Loucy (cell line): ENCODE data around the gene BMERB1.
"Not testable (repeated sequence)": the region's sequence is repeated elsewhere in the genome, so short reads cannot be mapped to it uniquely, and the experiment has no call there.

ENCODE experiments used
- H2AFZ ChIP-seq: fragments of 200-600 bp; sonication (generic); 2 replicates; pipeline ENCODE4 v1.6.0; 2016; ENCODE audit warnings: antibody characterized with exemption, mild to moderate bottlenecking, low read length, moderate library complexity
- H3F3A ChIP-seq: fragments of 200-600 bp; 2 replicates; pipeline ENCODE4 v1.6.0; 2016; ENCODE audit warnings: antibody characterized with exemption, low read depth, mild to moderate bottlenecking
- H3K27me3 ChIP-seq: fragments of 200-600 bp; sonication (generic); 2 replicates; pipeline ENCODE4 v1.6.1; 2014; ENCODE audit warnings: low read length, mild to moderate bottlenecking; ENCODE audit not compliant: insufficient read depth, poor library complexity, severe bottlenecking
- H3K36me3 ChIP-seq: fragments of 200-600 bp; sonication (generic); 2 replicates; pipeline ENCODE4 v1.6.1; 2016; ENCODE audit warnings: low read length; ENCODE audit not compliant: insufficient read depth
- H3K4me1 ChIP-seq: fragments of 200-600 bp; sonication (generic); 2 replicates; pipeline ENCODE4 v1.5.1; 2014; ENCODE audit warnings: low read length, mild to moderate bottlenecking; ENCODE audit not compliant: insufficient read depth, poor library complexity, severe bottlenecking
- H3K4me2 ChIP-seq: fragments of 200-600 bp; sonication (generic); 2 replicates; pipeline ENCODE4 v1.6.0; 2014; ENCODE audit warnings: antibody characterized with exemption, low read length, low read depth, mild to moderate bottlenecking; ENCODE audit not compliant: poor library complexity, severe bottlenecking
- H3K4me3 ChIP-seq: fragments of 200-600 bp; sonication (generic); 2 replicates; pipeline ENCODE4 v1.5.1; 2014; ENCODE audit warnings: low read length, mild to moderate bottlenecking, mixed read lengths; ENCODE audit not compliant: poor library complexity, severe bottlenecking
- H3K79me2 ChIP-seq: fragments of 200-600 bp; sonication (generic); 2 replicates; pipeline ENCODE4 v1.6.1; 2014; ENCODE audit warnings: low read length; ENCODE audit not compliant: insufficient read depth
- H3K9ac ChIP-seq: fragments of 200-600 bp; sonication (generic); 2 replicates; pipeline ENCODE4 v1.6.0; 2014; ENCODE audit warnings: mild to moderate bottlenecking, low read depth, low read length, moderate library complexity; ENCODE audit not compliant: poor library complexity, severe bottlenecking
- H3K9me2 ChIP-seq: fragments of 200-600 bp; sonication (generic); replicated peaks from 2 replicates; pipeline ENCODE4 v1.6.1; 2016; ENCODE audit warnings: low read depth, low read length, mixed read lengths
- H3K9me3 ChIP-seq: fragments of 200-600 bp; sonication (generic); 2 replicates; pipeline ENCODE4 v1.6.1; 2014; ENCODE audit warnings: mild to moderate bottlenecking, antibody characterized with exemption, low read length, low read depth; ENCODE audit not compliant: insufficient read depth
- H4K20me1 ChIP-seq: fragments of 200-600 bp; sonication (generic); 2 replicates; pipeline ENCODE4 v1.6.0; 2014; ENCODE audit warnings: antibody characterized with exemption, low read length, mild to moderate bottlenecking; ENCODE audit not compliant: insufficient read depth, poor library complexity, severe bottlenecking
- CTCF ChIP-seq: fragments of 200-600 bp; sonication (generic); conservative IDR thresholded peaks from 2 replicates; pipeline ENCODE4 v1.5.1; 2014; ENCODE audit warnings: mild to moderate bottlenecking, antibody characterized with exemption, low read length
- EZH2phosphoT487 ChIP-seq: fragments of 200-600 bp; IDR thresholded peaks from 2 replicates; pipeline ENCODE4 v1.6.1; 2018; ENCODE audit warnings: antibody characterized with exemption, mild to moderate bottlenecking, moderate library complexity, borderline replicate concordance

The BMERB1 gene

DNA sequence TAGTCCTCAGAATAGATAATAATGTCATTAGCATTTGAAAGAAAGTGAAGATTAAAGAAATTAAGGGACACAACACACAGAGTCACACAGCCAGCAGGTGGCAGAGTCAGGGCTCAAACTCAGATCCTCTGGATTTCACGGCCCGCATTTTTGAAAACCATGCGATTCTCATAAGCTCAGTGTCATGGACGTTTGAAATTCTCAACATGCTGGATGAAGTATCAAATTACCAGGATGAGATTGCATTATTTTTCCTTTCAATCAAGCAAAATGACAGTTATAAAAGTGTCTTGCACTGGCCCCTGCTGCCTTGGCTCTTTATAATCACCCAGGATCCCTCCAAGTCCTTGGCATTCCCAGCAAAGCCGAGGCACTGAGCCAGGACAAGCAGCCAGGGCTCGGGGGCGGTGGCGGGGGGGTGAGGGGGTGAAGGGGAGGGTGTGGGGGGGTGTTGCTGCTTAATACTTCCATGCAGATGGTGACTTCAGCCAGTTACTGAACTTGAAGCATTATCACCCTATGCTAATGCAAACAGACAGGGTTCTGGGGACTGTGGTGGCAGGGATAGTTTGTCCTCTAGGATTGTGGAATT is 6.6 kb upstream of the BMERB1 start:
- H3K79me2 ChIP-seq, result no peaks in the 10 kb centered on the region
- no peaks in the 10 kb centered on the region for H4K20me1 ChIP-seq
- H3K36me3 ChIP-seq, result no peaks in the 10 kb centered on the region
- no peaks in the 10 kb centered on the region for H3K9me2 ChIP-seq
- TF ChIP-seq EZH2phosphoT487 (no peak), CTCF (peak; percentile 53)
- no peaks in the 10 kb centered on the region for H3K9me3 ChIP-seq
- no peak overlapping the region for H3K9ac ChIP-seq
- no peak overlapping the region for H2AFZ ChIP-seq
- H3K4me3 ChIP-seq, result no peak overlapping the region
- no peak overlapping the region for H3K4me2 ChIP-seq
- H3F3A ChIP-seq, result no peaks in the 10 kb centered on the region
- no peaks in the 10 kb centered on the region for H3K4me1 ChIP-seq
- no peaks in the 10 kb centered on the region for H3K27me3 ChIP-seq

DNA sequence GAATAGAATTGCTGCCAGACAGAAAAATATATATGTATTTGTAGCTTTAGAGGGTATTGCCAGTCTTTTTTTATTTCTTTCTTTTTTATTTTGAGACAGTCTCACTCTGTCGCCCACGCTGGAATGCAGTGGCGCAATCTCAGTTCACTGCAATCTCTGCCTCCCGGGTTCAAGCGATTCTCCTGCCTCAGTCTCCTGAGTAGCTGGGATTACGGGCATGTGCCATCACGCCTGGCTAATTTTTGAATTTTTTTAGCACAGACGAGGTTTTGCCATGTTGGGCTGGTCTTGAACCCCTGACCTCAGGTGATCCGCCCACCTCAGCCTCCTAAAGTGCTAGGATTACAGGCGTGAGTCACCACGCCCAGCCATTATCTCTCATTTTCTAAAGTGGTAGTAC is 3.5 kb upstream of the BMERB1 start:
- not testable (repeated sequence) for H3K4me2 ChIP-seq, H3K36me3 ChIP-seq, H3K9me3 ChIP-seq, H2AFZ ChIP-seq, H3K27me3 ChIP-seq, H3K4me1 ChIP-seq, H3K79me2 ChIP-seq, H3K9me2 ChIP-seq, H3K9ac ChIP-seq, H4K20me1 ChIP-seq, H3K4me3 ChIP-seq, H3F3A ChIP-seq

DNA sequence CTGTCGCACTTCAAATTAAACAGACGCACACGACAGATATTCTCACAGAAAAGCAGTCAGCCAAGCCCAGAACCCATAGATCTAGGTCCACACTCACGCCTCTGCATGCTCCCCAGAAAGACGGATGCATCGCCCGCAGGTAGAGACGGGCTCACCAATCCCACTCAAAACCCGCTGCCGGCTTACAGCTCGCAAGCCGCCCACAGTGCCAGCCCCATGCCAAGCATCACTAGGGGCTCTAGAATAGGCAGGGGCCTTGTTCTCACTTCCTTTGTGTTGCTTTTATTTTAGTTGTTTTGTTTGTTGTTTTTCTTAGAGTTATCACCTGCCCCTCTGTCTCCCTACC is 336 bp upstream of the BMERB1 start:
- Histone ChIP-seq H3K36me3 (no peaks in the 10 kb centered on the region), H4K20me1 (no peaks in the 10 kb centered on the region), H3K79me2 (no peaks in the 10 kb centered on the region), H3K4me2 (no peak overlapping the region), H3K4me1 (no peaks in the 10 kb centered on the region), H3K4me3 (no peak overlapping the region), H3F3A (no peaks in the 10 kb centered on the region), H3K9me2 (no peaks in the 10 kb centered on the region), H3K9me3 (no peaks in the 10 kb centered on the region), H3K9ac (no peak overlapping the region), H2AFZ (no peak overlapping the region), H3K27me3 (no peaks in the 10 kb centered on the region)
- TF ChIP-seq CTCF, result no peak
- TF ChIP-seq EZH2phosphoT487, result no peak

GRCh38 chr16:15435216-15435864 is 952 bp downstream of the BMERB1 start:
- Histone ChIP-seq H3F3A (no peaks in the 10 kb centered on the region), H3K4me1 (no peaks in the 10 kb centered on the region), H3K9ac (no peak overlapping the region), H3K9me3 (no peaks in the 10 kb centered on the region), H3K79me2 (no peaks in the 10 kb centered on the region), H3K9me2 (no peaks in the 10 kb centered on the region), H4K20me1 (no peaks in the 10 kb centered on the region), H2AFZ (no peak overlapping the region), H3K27me3 (no peaks in the 10 kb centered on the region), H3K36me3 (no peaks in the 10 kb centered on the region), H3K4me3 (no peak overlapping the region), H3K4me2 (no peak overlapping the region)
- TF ChIP-seq CTCF (no peak), EZH2phosphoT487 (no peak)
